EH (cell line): ENCODE measurements around the gene CARD11.
"Not testable (repeated sequence)": the region's sequence is repeated elsewhere in the genome, so short reads cannot be mapped to it uniquely, and the experiment has no call there.

Source experiments
- DNase-seq: peaks from one replicate; pipeline ENCODE4 v3.0.0-alpha.2; 2015; ENCODE audit warnings: low read depth

Gene CARD11

GRCh38 chr7:3064067-3064466 is 20.4 kb upstream of the CARD11 start:
- DNase-seq: no peak

GRCh38 chr7:3063016-3063753 is 19.5 kb upstream of the CARD11 start:
- DNase-seq: no peak

- no peak for DNase-seq
Measured at GRCh38 chr7:3057066-3057420, 13.4 kb upstream of the CARD11 start.

GRCh38 chr7:3056234-3057065 is 12.8 kb upstream of the CARD11 start:
- no peak for DNase-seq

GRCh38 chr7:3055626-3056025 is 12.0 kb upstream of the CARD11 start:
- DNase-seq: no peak

GRCh38 chr7:3042861-3043489 is 692 bp downstream of the CARD11 start:
- DNase-seq: no peak

- no peak for DNase-seq
Measured at GRCh38 chr7:3041986-3042675, 1.5 kb downstream of the CARD11 start.

- no peak for DNase-seq
Measured at GRCh38 chr7:3039787-3040186, 3.9 kb downstream of the CARD11 start.

GRCh38 chr7:3038011-3038410 is 5.7 kb downstream of the CARD11 start:
- not testable (repeated sequence) for DNase-seq

GRCh38 chr7:3037259-3037658 is 6.4 kb downstream of the CARD11 start:
- no peak for DNase-seq

- no peak for DNase-seq
Measured at GRCh38 chr7:3034591-3035150, 9.0 kb downstream of the CARD11 start.

- DNase-seq: no peak
Measured at GRCh38 chr7:3033581-3033980, 10.1 kb downstream of the CARD11 start.

GRCh38 chr7:3033136-3033535 is 10.5 kb downstream of the CARD11 start:
- DNase-seq: no peak

GRCh38 chr7:3032256-3032655 is 11.4 kb downstream of the CARD11 start:
- DNase-seq: no peak

- DNase-seq: no peak
Measured at GRCh38 chr7:3029138-3029537, 14.5 kb downstream of the CARD11 start.

- no peak for DNase-seq
Measured at GRCh38 chr7:3028758-3029093, 14.9 kb downstream of the CARD11 start.

- DNase-seq: peak; percentile 33
Measured at GRCh38 chr7:3028071-3028757, 15.5 kb downstream of the CARD11 start.

- no peak for DNase-seq
Measured at GRCh38 chr7:3027005-3027845, 16.4 kb downstream of the CARD11 start.

- DNase-seq: no peak
Measured at GRCh38 chr7:3025616-3026015, 18.1 kb downstream of the CARD11 start.

GRCh38 chr7:3021825-3022224 is 21.8 kb downstream of the CARD11 start:
- DNase-seq: no peak

- DNase-seq: not testable (repeated sequence)
Measured at GRCh38 chr7:3021224-3021623, 22.4 kb downstream of the CARD11 start.
